ENCODE measurements around the gene ACKR4. TPM values are rescaled to one million over a fixed set of nuclear protein-coding genes. Genes with fewer than 3 reads are reported as not detected.
"Not testable (repeated sequence)": the region's sequence is repeated elsewhere in the genome, so short reads cannot be mapped to it uniquely, and the experiment has no call there.

ACKR4 gene
- polyA plus RNA-seq, 3 donors: 0.60 to 2.6 (median 1.2) TPM

DNA sequence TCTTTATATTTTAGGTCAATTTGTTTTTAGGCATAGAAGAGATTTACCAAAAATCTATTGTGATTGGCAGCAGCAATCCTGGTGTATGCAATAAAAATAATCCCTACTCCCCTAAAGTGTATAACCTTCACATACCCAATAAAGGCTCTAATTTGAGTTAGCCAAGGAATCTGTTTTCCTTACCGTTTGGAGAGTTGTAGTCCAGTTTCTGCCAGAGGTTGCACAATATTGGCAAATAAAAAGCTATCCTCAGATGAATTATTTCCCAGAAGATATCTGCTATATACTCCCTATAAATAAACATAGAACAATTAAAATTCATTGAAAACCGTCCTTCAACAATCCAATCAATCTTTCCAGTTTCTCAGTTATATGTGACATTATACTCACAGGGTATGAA lies 31.1 kb downstream of the ACKR4 start:
- H3K27ac ChIP-seq (ENCODE audit: low read depth, low read length): no peak overlapping the region
- 22 to 66% (median 61%) methylated on average over 2 of the region's 2 CpGs for WGBS, 3 donors

DNA sequence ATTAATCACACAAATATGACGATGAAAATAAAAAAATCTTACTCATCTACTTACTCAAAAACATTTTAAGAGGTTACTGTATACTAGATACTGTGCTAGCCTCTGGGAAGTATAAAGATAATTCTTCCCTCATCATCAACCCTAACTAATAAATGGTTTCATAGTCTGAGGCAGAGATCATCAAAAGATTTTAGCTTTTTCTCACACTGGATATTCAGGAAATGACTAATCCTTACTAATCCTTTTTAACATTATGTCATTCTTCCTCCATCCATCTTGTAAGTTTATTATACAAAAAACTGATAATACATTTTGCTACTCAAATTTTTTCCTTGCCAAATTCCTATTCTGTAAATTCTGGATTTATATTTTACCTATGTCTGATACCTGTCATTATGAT lies 32.9 kb downstream of the ACKR4 start:
- WGBS, 3 donors: 59 to 73% (median 64%) methylated on average over 1 of the region's 1 CpG
- H3K27ac ChIP-seq (ENCODE audit: low read depth, low read length): no peak overlapping the region

DNA sequence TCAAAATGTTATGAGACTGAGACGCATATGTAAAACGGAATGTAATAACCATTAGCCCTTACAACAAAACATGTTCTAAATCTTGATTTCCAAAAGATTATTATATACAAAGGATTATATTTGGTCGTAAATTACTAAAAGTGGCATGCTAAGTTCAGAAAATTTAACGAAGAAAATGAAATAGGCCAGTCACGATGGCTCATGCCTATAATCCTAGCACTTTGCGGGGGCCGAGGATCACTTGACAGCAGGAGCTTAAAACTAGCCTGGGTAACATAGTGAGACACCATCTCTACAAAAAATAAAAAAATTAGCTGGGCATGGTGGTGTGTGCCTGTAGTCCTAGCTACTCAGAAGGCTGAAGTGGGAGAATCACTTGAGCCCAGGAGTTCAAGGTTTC lies 33.5 kb downstream of the ACKR4 start:
- H3K27ac ChIP-seq (ENCODE audit: low read depth, low read length): no peak overlapping the region
- 96 to 97% (median 97%) methylated on average over 7 of the region's 7 CpGs for WGBS, 3 donors

DNA sequence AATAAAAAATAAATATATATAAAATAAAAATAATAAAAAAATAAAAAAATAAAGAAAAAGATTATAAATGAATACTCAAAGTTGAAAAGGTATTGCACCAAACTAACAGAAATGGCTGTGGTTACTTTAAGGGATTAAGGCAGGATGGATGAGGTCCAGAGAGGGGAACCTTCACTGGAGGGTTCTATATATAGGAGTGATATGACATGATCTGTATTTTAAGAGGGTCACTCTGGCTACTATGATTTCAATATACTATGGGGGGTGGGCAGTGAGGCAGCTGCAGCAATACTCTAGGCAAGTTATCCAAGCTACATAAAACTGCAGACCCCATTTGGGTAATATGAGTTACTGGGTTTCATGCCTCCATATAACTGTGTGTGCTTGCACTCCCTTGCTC lies 38.0 kb downstream of the ACKR4 start:
- H3K27ac ChIP-seq (ENCODE audit: low read depth, low read length): no peak overlapping the region

DNA sequence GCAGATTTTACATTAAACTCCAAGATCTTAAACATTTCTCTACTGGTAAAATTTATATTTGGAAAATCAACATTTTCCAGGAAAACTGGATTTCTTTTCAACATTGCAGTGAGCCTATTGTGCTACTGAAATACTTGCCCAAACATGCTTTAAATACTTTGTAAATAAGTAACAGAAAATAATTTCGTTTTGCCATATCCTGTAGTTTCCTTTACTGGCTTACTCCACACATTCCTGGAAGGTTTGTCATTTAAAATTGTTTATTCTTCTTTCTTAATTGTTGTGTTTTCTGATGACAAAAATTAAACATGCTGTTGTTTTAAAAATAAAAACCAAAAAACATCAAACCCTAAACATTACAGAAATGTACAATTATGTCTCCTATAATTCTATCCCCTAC lies 40.5 kb downstream of the ACKR4 start:
- WGBS, 3 donors: 36 to 56% (median 50%) methylated on average over 1 of the region's 1 CpG
- H3K27ac ChIP-seq (ENCODE audit: low read depth, low read length): no peak overlapping the region

DNA sequence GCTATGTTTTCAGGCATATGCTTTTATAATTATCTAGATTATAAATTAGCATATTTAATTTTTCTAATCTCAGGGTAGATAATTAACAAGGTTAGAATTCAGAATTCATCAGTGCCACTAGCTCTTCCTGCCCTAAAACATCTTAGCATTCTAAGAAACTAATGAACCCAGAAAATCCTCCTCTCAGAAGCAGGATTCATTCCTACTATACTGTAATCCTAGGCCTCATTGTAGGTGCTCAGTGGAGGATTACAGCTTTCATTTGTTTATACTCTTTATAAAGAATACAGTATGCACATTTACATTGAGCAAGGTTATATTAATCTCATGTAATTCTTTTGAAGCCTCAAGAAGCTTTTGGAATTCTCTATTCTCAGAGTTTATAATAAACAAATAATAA lies 41.6 kb downstream of the ACKR4 start:
- H3K27ac ChIP-seq (ENCODE audit: low read depth, low read length): no peak overlapping the region

DNA sequence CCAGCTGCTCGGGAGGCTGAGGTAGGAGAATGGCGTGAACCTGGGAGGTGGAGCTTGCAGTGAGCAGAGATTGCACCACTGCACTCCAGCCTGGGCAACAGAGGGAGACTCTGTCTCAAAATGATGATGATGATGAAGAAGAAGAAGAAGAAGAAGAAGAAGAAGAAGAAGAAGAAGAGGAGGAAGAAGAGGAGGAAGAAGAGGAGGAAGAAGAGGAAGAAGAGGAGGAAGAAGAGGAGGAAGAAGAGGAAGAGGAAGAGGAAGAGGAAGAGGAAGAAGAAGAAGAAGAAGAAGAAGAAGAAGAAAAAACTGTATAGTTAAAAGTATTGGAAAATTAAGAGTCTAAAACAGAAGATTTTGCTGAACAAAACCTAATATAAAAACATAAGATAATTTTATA lies 44.4 kb downstream of the ACKR4 start:
- not testable (repeated sequence) for H3K27ac ChIP-seq (ENCODE audit: low read depth, low read length)
- WGBS, 3 donors: 81 to 83% (median 81%) methylated on average over 2 of the region's 2 CpGs

DNA sequence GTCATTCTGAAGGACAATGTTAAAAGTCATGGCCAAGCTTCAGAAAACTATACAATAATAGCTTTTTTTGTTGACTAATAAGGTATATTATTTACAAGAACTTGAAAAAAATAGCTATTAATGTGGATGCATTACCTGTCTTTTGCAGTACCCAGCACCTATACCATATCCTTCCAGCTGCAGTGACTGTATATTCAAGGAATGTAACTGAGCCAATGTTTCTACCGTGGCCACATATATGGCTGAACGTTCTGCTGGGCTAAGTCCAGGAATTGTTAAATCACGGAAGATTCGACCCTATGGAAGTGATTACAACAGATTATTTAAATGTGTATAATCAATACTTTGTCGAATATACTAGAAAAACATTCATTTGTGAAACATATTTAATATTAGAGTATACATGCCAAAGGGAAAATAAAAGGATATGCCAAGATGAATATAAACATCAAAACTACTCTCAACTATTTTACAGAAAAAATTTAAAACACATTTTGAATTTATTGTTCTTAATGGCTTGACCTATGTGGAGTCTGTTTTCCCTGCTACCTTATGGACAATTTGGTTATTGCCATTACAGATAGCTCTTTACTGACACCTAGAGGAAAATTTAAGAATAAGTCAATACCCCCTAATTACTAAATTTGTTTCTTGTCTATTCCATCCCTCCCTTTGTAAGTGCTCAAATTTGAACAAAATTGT lies 44.9 kb downstream of the ACKR4 start:
- no peak overlapping the region for H3K27ac ChIP-seq (ENCODE audit: low read depth, low read length)
- 59 to 73% (median 70%) methylated on average over 5 of the region's 5 CpGs for WGBS, 3 donors

DNA sequence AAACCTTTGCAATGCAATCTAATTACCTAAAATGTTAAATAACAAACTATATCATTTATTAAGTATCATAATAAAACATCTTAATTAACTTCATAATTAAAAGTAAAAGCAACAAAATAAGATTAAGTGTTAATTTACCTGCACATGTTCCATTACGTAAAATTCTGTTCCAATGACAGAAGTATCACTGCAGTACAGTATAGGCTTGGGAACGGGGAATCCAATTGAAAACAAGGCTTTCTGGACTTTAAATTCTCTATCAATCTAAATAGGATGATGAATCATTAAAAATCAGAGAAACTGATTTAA lies 45.4 kb downstream of the ACKR4 start:
- WGBS, 3 donors: 60 to 75% (median 65%) methylated on average over 2 of the region's 2 CpGs

DNA sequence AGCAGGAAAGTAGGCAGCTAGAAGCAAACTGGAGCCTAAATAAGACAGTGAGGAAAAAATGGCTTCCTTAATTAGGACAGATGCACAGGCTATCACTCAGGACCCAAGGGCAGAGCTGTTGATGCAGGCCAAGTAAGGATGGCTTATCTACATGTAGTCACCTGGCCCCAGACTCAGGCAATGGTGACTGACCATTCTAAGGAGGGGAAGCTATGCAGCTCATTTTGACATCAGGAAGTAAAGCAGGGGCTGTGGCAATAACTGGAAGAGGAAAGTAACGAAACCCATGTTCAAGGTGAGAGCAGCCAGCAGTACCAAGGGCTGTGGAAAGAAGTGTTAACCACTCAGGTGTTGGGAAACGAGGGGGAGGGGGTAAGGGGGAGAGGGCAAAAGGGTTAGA lies 46.3 kb downstream of the ACKR4 start:
- 45 to 53% (median 48%) methylated on average over 2 of the region's 2 CpGs for WGBS, 3 donors

More for the DNA sequence above, 45.4 kb downstream of the ACKR4 start:
- no peak overlapping the region for H3K27ac ChIP-seq (ENCODE audit: low read depth, low read length)

DNA sequence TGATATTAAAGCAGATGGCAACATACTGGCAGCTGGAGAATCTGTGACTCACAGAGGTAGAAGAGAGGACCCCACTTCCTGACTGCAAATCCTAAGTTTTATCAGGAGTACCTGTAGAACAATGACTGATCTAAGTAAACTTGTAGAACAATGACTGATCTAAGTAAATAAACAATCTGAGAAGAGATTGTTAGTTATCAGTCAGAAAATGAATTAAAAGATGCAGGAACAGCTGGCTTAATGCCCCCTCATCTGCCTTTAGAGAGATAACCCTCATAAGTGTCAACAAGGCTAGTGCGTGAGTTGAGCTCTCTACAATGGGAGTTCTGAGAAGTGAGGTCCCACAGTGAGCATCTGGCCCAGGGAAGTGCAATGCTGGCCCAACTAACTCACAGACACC lies 48.0 kb downstream of the ACKR4 start:
- H3K27ac ChIP-seq (ENCODE audit: low read depth, low read length): no peak overlapping the region
- WGBS, 3 donors: 78 to 89% (median 89%) methylated on average over 1 of the region's 1 CpG

More for the DNA sequence above, 46.3 kb downstream of the ACKR4 start:
- H3K27ac ChIP-seq (ENCODE audit: low read depth, low read length): no peak overlapping the region

DNA sequence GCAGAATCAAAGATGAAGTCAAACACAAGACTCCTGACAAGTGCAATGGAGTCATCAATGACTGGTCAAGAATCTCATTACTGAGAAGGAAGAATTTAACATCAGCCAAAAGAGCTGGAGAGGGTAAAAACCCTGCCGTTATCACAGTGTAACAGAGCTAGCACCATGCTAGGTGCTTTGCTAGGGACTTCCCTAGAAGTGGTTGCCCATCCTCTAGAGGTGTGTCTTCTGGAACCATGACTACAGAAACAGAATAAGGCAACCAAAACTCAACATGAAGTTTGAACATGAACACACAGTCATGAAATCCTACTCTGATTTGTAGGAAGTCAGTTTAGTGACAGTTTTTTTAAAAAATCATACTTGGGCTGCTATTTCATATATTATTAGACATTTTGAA lies 53.1 kb downstream of the ACKR4 start:
- 38 to 100% (median 96%) methylated on average over 1 of the region's 1 CpG for WGBS, 3 donors

More for the DNA sequence above, 53.1 kb downstream of the ACKR4 start:
- no peak overlapping the region for H3K27ac ChIP-seq (ENCODE audit: low read depth, low read length)

Other genes starting within 250 kb of the ACKR4 start
- gene DNAJC13, start 179.8 kb upstream of the ACKR4 start, polyA plus RNA-seq: 10 to 100 TPM in 1 of 3 donors, 1 to 10 TPM in 2; 5.7 to 15.3 (median 9.8) TPM
- 10 to 100 TPM in 1 of 3 donors, 1 to 10 TPM in 2; 7.1 to 16.2 (median 9.4) TPM for gene ACAD11, start 62.5 kb downstream of the ACKR4 start, polyA plus RNA-seq
- gene UBA5, start 63.1 kb downstream of the ACKR4 start, polyA plus RNA-seq: 10 to 100 TPM; 23.3 to 36.4 (median 29.3) TPM
- gene NPHP3, start 125.1 kb downstream of the ACKR4 start, polyA plus RNA-seq: 10 to 100 TPM in 1 of 3 donors, 1 to 10 TPM in 2; 4.8 to 21.0 (median 8.7) TPM

All from adipose tissue (tissue), 3 donors.